GM23338 (cell line): Measurements from ENCODE around the gene RAB36. TPM values are rescaled to one million over a fixed set of nuclear protein-coding genes. Genes with fewer than 3 reads are reported as not detected.
A peak's percentile ranks its signal among the peaks of the same experiment; 100 is the strongest.

Source experiments
- ATAC-seq: fragments of 200-7000 bp; cut with Tn5 transposase; 3 replicates; pipeline ENCODE4 v1.9.1; 2020
- DNase-seq: peaks from one replicate; pipeline ENCODE4 v3.0.0-alpha.2; 2015; ENCODE audit warnings: low spot score
- H2AFZ ChIP-seq: fragments of 200-600 bp; sonication (generic); 2 replicates; pipeline ENCODE4 v1.8.0; 2016; ENCODE audit warnings: antibody characterized with exemption, mild to moderate bottlenecking, moderate library complexity
- H3F3A ChIP-seq: fragments of 200-600 bp; sonication (generic); replicated peaks from 2 replicates; pipeline ENCODE4 v1.8.0; 2017; ENCODE audit warnings: antibody characterized with exemption, mixed run types, low read depth
- H3K27ac ChIP-seq: fragments of 200-600 bp; sonication (generic); 2 replicates; pipeline ENCODE4 v1.6.1; 2016; ENCODE audit warnings: low read depth
- H3K27me3 ChIP-seq: fragments of 200-600 bp; sonication (generic); 2 replicates; pipeline ENCODE4 v1.8.0; 2016; ENCODE audit warnings: mild to moderate bottlenecking, mixed run types, moderate library complexity; ENCODE audit not compliant: insufficient read depth
- H3K36me3 ChIP-seq: fragments of 200-600 bp; sonication (generic); 2 replicates; pipeline ENCODE4 v1.8.0; 2016; ENCODE audit warnings: mild to moderate bottlenecking; ENCODE audit not compliant: insufficient read depth
- H3K4me1 ChIP-seq: fragments of 200-600 bp; sonication (generic); 2 replicates; pipeline ENCODE4 v1.8.0; 2016; ENCODE audit warnings: mild to moderate bottlenecking, moderate library complexity; ENCODE audit not compliant: insufficient read depth
- H3K4me2 ChIP-seq: fragments of 200-600 bp; sonication (generic); 2 replicates; pipeline ENCODE4 v1.7.1; 2017; ENCODE audit warnings: mixed run types
- H3K4me3 ChIP-seq: fragments of 200-600 bp; sonication (generic); 2 replicates; pipeline ENCODE4 v1.6.1; 2016; ENCODE audit warnings: mixed run types
- H3K79me2 ChIP-seq: fragments of 200-600 bp; sonication (generic); replicated peaks from 2 replicates; pipeline ENCODE4 v1.8.0; 2017; ENCODE audit warnings: mild to moderate bottlenecking; ENCODE audit not compliant: insufficient read depth
- H3K9me2 ChIP-seq: fragments of 200-600 bp; sonication (generic); 2 replicates; pipeline ENCODE4 v1.8.0; 2017; ENCODE audit not compliant: insufficient read depth
- H4K20me1 ChIP-seq: fragments of 200-600 bp; sonication (generic); replicated peaks from 2 replicates; pipeline ENCODE4 v1.8.0; 2017; ENCODE audit warnings: mild to moderate bottlenecking; ENCODE audit not compliant: insufficient read depth
- H3K27ac Mint-ChIP-seq: 2 replicates; pipeline ENCODE4 v1.8.0; 2020; ENCODE audit warnings: inconsistent platforms, mild to moderate bottlenecking, moderate library complexity, mixed read lengths
- H3K27me3 Mint-ChIP-seq: 3 replicates; pipeline ENCODE4 v1.8.0; 2022; ENCODE audit warnings: low read depth, mild to moderate bottlenecking, moderate library complexity, mixed read lengths, inconsistent platforms; ENCODE audit not compliant: insufficient read depth, poor library complexity
- H3K36me3 Mint-ChIP-seq: 3 replicates; pipeline ENCODE4 v1.8.0; 2021; ENCODE audit warnings: low read depth, mild to moderate bottlenecking, inconsistent platforms, moderate library complexity, mixed read lengths
- H3K4me1 Mint-ChIP-seq: 3 replicates; pipeline ENCODE4 v1.8.0; 2020; ENCODE audit warnings: mild to moderate bottlenecking, inconsistent platforms, mixed read lengths
- H3K4me3 Mint-ChIP-seq: 3 replicates; pipeline ENCODE4 v1.8.0; 2021; ENCODE audit warnings: moderate library complexity, mild to moderate bottlenecking, inconsistent platforms, mixed read lengths
- H3K9me3 Mint-ChIP-seq: 3 replicates; pipeline ENCODE4 v1.8.0; 2020; ENCODE audit warnings: moderate library complexity, mild to moderate bottlenecking, inconsistent platforms, mixed read lengths
- EZH2phosphoT487 ChIP-seq: fragments of 200-600 bp; sonication (generic); IDR thresholded peaks from one replicate; pipeline ENCODE4 v1.8.1; 2018; ENCODE audit warnings: antibody characterized with exemption; ENCODE audit not compliant: unreplicated experiment
- POLR2AphosphoS5 ChIP-seq: IDR thresholded peaks from 2 replicates; pipeline ENCODE4 v1.6.1; 2016; ENCODE audit warnings: antibody characterized with exemption, low read depth
- ZNF331 ChIP-seq: fragments of 250-450 bp; sonication (Bioruptor Pico); IDR thresholded peaks from 2 replicates; pipeline ENCODE4 v1.5.0; 2020; ENCODE audit warnings: low read depth, mild to moderate bottlenecking, moderate library complexity
- polyA plus RNA-seq: library from polyadenylated mRNA; unstranded; fragments of >200 nt; fragmentation: Nextera tagmentation; extraction: Ambion mirVana; gene quantifications from 2 replicates; pipeline ENCODE4 v1.2.1, GENCODE V29; 2016
- total RNA-seq: library from RNA; depleted of rRNA; stranded (reverse); fragments of >200 nt; shearing (Covaris generic); gene quantifications from 2 replicates; pipeline ENCODE4 v1.2.3, GENCODE V29; 2014
- TF ChIP-seq, protein P1 (sequence below): fragments of 250-450 bp; sonication (Bioruptor Pico); IDR thresholded peaks from 2 replicates; pipeline ENCODE4 v1.5.0; 2020; ENCODE audit warnings: mild to moderate bottlenecking, moderate library complexity
- TF ChIP-seq, protein P2 (sequence below): IDR thresholded peaks from one replicate; pipeline ENCODE4 v1.6.1; 2018; ENCODE audit warnings: antibody characterized with exemption; ENCODE audit not compliant: unreplicated experiment
- TF ChIP-seq, protein P3 (sequence below), 2 experiments: fragments of 200-600 bp in 1 of 2; sonication (generic) in 1 of 2; conservative IDR thresholded peaks; 2 replicates each; pipeline versions ENCODE4 v1.5.1 to v1.6.1; 2016 to 2017; ENCODE audit warnings: antibody characterized with exemption in 2 of 2, low read depth in 2 of 2, mild to moderate bottlenecking in 2 of 2, moderate library complexity in 1 of 2

Gene RAB36
- total and polyA plus RNA-seq, 2 experiments from 2014 or later = 0.58 to 1.2 TPM

DNA sequence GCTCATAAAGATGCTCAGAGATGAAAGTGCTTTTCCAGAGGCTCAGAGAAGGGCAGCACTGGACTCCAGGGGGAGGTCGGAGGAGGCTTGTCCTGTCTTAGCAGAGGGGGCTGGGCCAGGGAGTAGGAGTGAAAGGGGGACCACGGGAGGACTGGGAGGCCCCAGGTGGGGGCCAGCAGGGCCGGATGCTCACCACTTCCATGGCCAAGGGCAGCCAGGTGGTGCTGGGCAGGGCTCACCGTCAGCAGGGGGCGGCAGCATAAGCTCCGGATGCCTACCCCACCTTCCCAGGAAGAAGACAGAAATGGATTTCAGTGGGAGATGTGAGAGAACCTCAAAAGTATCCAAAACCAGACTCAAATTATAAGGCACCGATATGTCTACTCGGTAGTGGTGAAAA lies 11.0 kb downstream of the RAB36 start:
- ATAC-seq = peak; percentile 56
- H3K36me3 Mint-ChIP-seq = no peaks in the 10 kb centered on the region
- no peak overlapping the region for H3K27ac ChIP-seq

DNA sequence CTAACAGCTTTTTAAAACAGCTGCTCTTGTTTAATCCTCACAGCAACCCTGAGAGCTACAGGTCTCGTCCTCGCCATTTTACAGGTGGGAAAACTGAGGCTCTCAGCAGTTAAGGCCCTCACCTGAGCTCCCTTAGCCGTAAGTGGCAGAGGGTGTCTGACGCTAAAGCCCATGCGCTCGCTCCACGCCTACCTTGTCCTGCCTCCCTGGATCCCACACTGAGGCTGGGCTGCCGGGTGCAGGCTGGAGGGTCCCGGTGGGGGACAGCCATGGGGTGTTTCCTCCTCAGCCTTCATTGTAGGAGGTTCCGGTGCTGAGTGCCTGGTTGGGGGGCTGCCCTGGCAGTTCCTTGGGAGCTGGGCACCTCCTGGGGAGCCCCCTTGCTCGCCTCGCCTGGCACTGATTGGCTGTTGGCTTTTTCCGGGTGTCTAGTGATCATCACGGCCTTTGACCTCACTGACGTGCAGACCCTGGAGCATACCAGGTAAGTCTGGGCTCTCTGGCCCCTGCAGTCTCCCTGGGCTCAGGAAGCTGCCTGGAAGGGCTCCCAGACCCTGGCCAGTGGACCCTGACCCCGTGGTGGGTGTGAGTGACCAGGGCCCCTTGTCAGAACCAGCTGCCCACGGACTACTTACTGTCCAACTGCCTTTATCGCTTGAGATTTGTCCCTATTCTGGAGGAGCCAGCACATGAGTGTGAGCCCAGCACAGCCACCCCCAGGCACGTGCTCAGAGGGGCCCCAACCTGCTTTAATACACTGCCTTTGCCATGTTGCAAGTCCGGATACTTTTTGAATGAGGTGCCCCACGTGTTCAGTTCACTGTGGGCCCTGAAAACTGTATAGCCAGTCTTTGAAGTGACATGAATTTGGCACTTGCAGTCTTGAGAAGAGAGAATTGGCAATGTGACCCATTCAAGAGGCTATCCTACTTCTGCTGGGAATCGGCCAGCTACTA lies 12.6 kb downstream of the RAB36 start:
- Histone ChIP-seq H3K27me3 (no peaks in the 10 kb centered on the region), H3K36me3 (no peaks in the 10 kb centered on the region), H3K79me2 (no peaks in the 10 kb centered on the region), H2AFZ (no peak overlapping the region), H3F3A (no peaks in the 10 kb centered on the region), H3K9me2 (no peaks in the 10 kb centered on the region), H3K4me2 (no peak overlapping the region), H3K27ac (no peak overlapping the region), H3K4me1 (peaks cover 6% of the 10 kb centered on the region), H3K4me3 (no peak overlapping the region), H4K20me1 (no peaks in the 10 kb centered on the region)
- no peak overlapping the region for H3K27ac Mint-ChIP-seq
- H3K4me3 Mint-ChIP-seq = no peak overlapping the region
- H3K36me3 Mint-ChIP-seq = no peaks in the 10 kb centered on the region
- peaks cover 22% of the 10 kb centered on the region for H3K27me3 Mint-ChIP-seq
- H3K4me1 Mint-ChIP-seq = peaks cover 29% of the 10 kb centered on the region
- H3K9me3 Mint-ChIP-seq = no peaks in the 10 kb centered on the region; the same call in 2 of the 3 replicates
- DNase-seq (no peak), ATAC-seq (no peak)
- TF ChIP-seq, protein P1, sequence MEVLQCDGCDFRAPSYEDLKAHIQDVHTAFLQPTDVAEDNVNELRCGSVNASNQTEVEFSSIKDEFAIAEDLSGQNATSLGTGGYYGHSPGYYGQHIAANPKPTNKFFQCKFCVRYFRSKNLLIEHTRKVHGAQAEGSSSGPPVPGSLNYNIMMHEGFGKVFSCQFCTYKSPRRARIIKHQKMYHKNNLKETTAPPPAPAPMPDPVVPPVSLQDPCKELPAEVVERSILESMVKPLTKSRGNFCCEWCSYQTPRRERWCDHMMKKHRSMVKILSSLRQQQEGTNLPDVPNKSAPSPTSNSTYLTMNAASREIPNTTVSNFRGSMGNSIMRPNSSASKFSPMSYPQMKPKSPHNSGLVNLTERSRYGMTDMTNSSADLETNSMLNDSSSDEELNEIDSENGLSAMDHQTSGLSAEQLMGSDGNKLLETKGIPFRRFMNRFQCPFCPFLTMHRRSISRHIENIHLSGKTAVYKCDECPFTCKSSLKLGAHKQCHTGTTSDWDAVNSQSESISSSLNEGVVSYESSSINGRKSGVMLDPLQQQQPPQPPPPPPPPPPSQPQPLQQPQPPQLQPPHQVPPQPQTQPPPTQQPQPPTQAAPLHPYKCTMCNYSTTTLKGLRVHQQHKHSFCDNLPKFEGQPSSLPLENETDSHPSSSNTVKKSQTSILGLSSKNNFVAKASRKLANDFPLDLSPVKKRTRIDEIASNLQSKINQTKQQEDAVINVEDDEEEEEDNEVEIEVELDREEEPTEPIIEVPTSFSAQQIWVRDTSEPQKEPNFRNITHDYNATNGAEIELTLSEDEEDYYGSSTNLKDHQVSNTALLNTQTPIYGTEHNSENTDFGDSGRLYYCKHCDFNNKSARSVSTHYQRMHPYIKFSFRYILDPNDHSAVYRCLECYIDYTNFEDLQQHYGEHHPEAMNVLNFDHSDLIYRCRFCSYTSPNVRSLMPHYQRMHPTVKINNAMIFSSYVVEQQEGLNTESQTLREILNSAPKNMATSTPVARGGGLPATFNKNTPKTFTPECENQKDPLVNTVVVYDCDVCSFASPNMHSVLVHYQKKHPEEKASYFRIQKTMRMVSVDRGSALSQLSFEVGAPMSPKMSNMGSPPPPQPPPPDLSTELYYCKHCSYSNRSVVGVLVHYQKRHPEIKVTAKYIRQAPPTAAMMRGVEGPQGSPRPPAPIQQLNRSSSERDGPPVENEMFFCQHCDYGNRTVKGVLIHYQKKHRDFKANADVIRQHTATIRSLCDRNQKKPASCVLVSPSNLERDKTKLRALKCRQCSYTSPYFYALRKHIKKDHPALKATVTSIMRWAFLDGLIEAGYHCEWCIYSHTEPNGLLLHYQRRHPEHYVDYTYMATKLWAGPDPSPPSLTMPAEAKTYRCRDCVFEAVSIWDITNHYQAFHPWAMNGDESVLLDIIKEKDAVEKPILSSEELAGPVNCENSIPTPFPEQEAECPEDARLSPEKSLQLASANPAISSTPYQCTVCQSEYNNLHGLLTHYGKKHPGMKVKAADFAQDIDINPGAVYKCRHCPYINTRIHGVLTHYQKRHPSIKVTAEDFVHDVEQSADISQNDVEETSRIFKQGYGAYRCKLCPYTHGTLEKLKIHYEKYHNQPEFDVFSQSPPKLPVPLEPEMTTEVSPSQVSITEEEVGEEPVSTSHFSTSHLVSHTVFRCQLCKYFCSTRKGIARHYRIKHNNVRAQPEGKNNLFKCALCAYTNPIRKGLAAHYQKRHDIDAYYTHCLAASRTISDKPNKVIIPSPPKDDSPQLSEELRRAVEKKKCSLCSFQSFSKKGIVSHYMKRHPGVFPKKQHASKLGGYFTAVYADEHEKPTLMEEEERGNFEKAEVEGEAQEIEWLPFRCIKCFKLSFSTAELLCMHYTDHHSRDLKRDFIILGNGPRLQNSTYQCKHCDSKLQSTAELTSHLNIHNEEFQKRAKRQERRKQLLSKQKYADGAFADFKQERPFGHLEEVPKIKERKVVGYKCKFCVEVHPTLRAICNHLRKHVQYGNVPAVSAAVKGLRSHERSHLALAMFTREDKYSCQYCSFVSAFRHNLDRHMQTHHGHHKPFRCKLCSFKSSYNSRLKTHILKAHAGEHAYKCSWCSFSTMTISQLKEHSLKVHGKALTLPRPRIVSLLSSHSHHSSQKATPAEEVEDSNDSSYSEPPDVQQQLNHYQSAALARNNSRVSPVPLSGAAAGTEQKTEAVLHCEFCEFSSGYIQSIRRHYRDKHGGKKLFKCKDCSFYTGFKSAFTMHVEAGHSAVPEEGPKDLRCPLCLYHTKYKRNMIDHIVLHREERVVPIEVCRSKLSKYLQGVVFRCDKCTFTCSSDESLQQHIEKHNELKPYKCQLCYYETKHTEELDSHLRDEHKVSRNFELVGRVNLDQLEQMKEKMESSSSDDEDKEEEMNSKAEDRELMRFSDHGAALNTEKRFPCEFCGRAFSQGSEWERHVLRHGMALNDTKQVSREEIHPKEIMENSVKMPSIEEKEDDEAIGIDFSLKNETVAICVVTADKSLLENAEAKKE (CRISPR knock-in tag) = no peak
- no peak for TF ChIP-seq ZNF331 (CRISPR knock-in tag)
- TF ChIP-seq, protein P2, sequence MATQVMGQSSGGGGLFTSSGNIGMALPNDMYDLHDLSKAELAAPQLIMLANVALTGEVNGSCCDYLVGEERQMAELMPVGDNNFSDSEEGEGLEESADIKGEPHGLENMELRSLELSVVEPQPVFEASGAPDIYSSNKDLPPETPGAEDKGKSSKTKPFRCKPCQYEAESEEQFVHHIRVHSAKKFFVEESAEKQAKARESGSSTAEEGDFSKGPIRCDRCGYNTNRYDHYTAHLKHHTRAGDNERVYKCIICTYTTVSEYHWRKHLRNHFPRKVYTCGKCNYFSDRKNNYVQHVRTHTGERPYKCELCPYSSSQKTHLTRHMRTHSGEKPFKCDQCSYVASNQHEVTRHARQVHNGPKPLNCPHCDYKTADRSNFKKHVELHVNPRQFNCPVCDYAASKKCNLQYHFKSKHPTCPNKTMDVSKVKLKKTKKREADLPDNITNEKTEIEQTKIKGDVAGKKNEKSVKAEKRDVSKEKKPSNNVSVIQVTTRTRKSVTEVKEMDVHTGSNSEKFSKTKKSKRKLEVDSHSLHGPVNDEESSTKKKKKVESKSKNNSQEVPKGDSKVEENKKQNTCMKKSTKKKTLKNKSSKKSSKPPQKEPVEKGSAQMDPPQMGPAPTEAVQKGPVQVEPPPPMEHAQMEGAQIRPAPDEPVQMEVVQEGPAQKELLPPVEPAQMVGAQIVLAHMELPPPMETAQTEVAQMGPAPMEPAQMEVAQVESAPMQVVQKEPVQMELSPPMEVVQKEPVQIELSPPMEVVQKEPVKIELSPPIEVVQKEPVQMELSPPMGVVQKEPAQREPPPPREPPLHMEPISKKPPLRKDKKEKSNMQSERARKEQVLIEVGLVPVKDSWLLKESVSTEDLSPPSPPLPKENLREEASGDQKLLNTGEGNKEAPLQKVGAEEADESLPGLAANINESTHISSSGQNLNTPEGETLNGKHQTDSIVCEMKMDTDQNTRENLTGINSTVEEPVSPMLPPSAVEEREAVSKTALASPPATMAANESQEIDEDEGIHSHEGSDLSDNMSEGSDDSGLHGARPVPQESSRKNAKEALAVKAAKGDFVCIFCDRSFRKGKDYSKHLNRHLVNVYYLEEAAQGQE = no peak

More for the DNA sequence above, 11.0 kb downstream of the RAB36 start:
- Histone ChIP-seq H3K4me1 (peaks cover 6% of the 10 kb centered on the region), H3K4me2 (0 out of 2 replicates have a peak overlapping the region, but pooled peaks have one; percentile 45), H4K20me1 (no peaks in the 10 kb centered on the region), H3K9me2 (no peaks in the 10 kb centered on the region), H2AFZ (no peak overlapping the region), H3K27me3 (no peaks in the 10 kb centered on the region), H3K36me3 (no peaks in the 10 kb centered on the region), H3F3A (no peaks in the 10 kb centered on the region), H3K4me3 (no peak overlapping the region), H3K79me2 (no peaks in the 10 kb centered on the region)
- peaks cover 32% of the 10 kb centered on the region for H3K4me1 Mint-ChIP-seq
- no peak for TF ChIP-seq POLR2AphosphoS5
- TF ChIP-seq EZH2phosphoT487 = no peak
- TF ChIP-seq, protein P3, sequence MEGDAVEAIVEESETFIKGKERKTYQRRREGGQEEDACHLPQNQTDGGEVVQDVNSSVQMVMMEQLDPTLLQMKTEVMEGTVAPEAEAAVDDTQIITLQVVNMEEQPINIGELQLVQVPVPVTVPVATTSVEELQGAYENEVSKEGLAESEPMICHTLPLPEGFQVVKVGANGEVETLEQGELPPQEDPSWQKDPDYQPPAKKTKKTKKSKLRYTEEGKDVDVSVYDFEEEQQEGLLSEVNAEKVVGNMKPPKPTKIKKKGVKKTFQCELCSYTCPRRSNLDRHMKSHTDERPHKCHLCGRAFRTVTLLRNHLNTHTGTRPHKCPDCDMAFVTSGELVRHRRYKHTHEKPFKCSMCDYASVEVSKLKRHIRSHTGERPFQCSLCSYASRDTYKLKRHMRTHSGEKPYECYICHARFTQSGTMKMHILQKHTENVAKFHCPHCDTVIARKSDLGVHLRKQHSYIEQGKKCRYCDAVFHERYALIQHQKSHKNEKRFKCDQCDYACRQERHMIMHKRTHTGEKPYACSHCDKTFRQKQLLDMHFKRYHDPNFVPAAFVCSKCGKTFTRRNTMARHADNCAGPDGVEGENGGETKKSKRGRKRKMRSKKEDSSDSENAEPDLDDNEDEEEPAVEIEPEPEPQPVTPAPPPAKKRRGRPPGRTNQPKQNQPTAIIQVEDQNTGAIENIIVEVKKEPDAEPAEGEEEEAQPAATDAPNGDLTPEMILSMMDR (conservative IDR thresholded peaks at IDR 0.05; ENCODE audit: low read depth in 2 of 2) = peak in 1 of 2 experiments; percentile 63; a peak in 3 of 4 replicates
- no peaks in the 10 kb centered on the region; the same call in 2 of the 3 replicates for H3K9me3 Mint-ChIP-seq
- no peak overlapping the region for H3K27ac Mint-ChIP-seq
- H3K4me3 Mint-ChIP-seq = no peak overlapping the region
- H3K27me3 Mint-ChIP-seq = peaks cover 19% of the 10 kb centered on the region
- peak; percentile 56 for DNase-seq
